HG03432 (cell line): Measurements from ENCODE around the gene LUM.
A peak's percentile ranks its signal among the peaks of the same experiment; 100 is the strongest.

Experiments
- ATAC-seq: cut with Tn5 transposase; IDR thresholded peaks from one replicate; pipeline ENCODE4 v1.9.1; 2021; ENCODE audit warnings: mild to moderate bottlenecking, moderate library complexity; ENCODE audit not compliant: unreplicated experiment

The LUM gene

DNA sequence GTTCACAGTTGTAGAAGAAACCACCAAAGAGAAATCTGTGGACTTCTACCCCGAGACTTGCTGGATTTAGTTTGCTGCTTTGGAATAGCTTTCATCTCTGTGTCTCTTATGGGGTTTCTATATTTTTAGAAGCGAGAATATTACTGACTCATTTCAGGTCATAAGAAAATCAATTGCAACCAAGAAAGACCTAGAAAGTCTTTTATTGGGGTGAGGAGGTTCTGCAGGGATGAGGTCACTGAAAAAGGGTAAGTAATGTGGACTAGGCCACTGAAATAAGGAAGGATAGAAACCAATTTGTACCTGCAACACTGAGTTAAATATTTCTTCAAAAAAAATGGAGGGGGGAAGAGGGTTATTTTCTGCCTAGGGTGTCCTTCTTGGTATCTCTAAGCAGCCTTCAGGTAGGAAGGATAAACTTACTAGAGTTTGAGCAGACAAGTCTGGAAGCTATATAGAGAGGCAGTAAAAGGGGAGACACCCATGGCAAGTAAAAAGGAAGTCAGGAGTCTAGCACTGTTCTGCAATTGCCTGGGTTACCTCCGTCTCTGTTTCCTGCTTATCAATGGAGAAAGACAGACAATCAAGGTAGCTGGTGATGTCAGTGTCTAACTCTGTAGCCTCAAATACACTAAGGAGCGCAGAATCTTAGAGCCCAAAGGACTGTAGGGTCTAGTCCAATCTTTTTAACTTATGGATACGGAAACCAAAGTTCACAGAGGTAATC is 33.9 kb downstream of the LUM start:
- peak; percentile 57 for ATAC-seq

DNA sequence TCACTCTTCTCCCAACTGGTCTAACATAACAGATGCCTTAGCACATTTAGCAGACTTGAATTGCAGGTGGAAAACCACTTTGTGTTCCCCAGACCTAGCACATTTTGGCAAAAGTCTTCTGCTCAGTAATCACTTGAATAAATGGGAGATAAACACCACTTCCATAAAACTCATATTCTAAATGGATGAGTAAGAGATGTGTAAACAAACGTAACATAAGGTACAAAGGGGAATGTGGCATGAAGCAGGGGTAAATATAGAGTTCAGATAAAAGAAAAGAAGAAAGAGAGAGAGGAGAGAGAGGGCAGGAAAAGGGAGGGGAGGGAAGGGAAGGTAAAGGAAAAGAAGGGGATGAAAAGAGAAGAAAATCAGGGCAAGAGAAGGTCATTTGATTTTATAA is 36.4 kb downstream of the LUM start:
- ATAC-seq, result no peak

GRCh38 chr12:91074154-91074709 is 37.1 kb downstream of the LUM start:
- no peak for ATAC-seq

DNA sequence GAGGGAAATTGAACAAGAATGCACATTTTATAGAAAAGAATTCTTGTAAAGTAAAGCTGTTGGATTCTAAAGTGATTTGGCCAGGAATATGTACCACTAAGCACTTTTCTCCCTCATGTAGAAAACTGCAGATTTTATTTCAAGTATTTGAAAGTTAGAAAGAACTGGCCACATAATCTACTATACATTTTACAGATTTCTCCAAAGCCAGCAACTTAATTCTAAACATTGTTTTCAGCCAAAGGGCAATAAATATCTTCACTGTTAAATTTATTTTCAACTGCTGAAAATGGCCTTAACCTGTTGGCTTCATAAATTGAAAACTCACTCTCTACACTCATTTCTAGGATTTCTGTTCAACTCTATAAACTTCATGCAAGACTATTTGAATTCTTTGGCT is 37.9 kb downstream of the LUM start:
- no peak for ATAC-seq

DNA sequence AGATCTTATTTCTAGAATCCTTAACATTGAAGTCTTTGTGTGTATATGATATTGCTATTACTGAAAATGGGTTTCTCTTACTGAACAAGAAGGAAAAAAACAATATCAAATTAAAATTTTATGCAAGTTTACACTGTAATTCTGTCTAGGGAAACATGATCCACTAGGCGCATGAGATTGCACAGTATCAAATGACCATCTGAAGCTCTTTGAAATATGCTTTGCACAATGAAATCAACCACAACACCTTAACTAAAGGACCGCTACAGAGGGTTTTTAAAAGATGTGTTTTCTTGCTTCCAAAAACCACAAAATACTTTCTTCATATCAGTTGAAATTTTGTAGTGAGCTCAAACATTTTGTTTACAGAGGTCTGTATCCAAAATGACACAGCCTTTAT is 38.4 kb downstream of the LUM start:
- no peak for ATAC-seq

- ATAC-seq, result no peak
Measured at GRCh38 chr12:91070936-91071335, 40.4 kb downstream of the LUM start.

GRCh38 chr12:91065396-91065795 is 45.9 kb downstream of the LUM start:
- no peak for ATAC-seq

DNA sequence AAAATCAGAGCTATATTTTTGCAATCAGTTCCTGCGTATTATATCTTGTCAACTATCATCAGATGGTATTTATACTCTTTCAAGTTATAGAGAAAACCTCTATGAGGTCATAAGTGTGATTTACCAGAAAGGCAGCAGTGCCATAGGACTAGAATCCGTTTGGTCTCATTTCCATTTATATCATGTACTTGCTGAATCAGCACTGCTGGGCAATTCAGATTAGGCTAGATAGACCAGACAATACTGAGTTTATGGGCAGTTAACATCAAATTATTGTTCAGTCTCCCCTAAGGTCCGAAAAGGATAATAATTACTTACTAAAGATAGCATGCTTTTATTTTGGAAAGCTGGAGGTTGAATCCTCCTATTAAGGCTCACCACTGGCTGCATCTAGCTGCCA is 46.7 kb downstream of the LUM start:
- ATAC-seq, result no peak

DNA sequence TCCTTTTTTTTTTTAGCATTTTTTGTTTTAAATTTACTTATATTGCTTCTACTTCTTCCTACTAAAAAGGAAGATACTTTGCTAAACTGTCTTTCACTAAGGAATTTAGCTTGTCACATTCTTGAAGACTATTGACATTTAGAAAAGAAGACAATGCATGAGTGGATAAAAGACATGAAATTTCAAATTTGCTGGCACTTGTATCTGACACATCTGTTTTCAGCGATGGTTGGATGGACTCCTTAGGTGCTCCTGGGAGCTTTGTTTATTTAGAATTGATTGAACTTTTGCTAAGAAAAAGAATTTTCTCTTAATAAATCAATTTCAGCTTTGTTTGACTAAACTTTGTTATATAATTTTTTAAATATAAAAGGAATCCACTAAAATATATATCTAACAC is 50.2 kb downstream of the LUM start:
- ATAC-seq, result no peak

- ATAC-seq, result no peak
Measured at GRCh38 chr12:91059211-91059610, 52.1 kb downstream of the LUM start.

- ATAC-seq, result no peak
Measured at GRCh38 chr12:91058786-91059185, 52.5 kb downstream of the LUM start.

DNA sequence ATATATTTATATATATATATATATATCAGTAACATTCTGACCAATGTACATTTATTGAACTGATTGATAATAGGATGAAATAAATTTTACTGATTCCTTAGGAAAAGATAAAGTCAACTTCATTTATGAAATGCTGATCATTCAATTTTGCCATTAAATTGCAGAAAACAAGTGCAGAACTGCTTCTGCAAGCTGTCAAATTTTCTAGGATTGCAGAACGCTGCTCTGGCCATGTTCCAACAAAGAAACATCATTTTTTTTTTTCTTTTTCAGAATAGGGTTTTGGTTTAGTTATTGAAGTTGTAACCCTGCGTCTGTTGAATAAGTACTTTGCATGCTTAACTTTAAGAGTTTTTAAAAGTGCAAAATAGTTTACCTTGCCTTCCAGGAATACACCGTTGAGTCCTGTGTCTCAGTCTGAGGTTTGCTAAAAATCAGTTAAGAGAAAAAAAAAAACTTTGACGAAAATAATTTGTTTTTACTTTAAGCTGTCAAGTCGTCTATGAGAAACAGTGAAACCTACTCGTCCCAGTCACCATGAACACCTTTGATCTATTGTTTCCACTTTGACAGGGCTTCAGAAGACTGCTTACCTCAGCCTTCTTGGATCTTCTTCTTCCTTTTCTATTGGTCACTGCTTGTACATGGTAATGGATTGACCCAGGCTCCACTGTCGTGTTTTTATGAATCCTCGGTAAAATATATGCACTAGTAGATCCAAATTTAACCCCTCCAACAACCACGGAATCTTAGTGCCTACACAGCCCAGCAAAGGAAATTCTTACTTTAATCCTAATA is 53.7 kb downstream of the LUM start, which contains the start of gene KERA:
Gene KERA, minus strand, starts transcription at position 657 of the 798 bp plus-strand sequence. CDS start 1,743 bp downstream, outside the sequence.
- ATAC-seq, result no peak

DNA sequence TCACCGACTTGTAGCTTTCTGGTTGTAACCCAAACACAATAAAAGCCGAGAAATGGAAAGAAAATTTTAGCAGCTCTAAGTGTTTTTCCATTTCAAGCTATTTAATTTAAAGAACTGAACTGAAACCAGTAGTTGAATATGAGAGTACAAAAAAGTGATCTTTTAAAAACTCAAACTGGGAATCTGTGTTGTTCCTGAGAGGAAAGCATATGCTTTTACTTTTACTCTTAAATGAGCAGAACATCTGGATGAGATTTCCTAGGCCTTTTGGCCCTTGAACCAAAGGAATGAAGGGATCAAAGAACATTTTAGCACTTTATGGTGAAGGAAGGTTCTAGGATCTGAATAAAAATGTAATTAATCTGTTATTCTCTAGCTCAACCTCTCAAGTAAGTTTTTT is 54.8 kb downstream of the LUM start:
- no peak for ATAC-seq

GRCh38 chr12:91055976-91056375 is 55.3 kb downstream of the LUM start:
- ATAC-seq, result no peak

DNA sequence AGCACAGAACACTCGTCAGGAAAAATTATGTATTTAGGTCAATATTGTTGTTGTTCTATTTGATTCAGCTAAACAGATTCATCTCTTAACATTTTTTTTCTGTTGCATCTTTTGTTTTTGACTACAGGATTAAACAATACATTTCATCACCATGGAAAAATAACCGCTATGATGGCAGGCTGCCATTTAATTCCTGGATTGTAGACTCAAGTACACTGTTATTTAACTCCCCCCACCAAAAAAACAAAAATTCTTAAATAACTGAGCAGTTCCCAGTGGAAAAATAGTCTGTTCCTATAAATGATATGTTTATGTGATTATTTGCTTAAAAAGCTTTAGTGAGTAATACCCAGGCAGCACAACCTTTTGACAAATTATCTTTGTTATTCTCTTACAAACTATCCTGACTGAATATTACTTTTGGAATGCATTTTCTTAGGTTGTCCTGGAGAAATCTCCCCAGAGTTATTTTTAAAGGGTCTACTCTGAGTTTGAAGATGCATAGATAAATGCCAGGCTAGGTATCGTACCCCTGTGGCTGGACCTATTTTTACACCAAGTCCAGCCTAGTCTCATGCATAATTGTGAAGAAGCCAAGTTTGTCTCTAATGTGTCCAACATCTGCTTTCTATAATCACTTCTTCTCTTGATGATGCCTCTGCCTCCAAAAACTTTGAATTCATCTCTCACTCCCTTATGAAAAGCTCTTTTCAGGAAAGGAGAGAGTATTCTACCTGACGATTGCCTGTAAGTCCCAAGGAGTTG is 57.2 kb downstream of the LUM start:
- ATAC-seq, result no peak
